Measurements from ENCODE around the gene TIMP4.
A peak's percentile ranks its signal among the peaks of the same experiment; 100 is the strongest.

TIMP4 gene

DNA sequence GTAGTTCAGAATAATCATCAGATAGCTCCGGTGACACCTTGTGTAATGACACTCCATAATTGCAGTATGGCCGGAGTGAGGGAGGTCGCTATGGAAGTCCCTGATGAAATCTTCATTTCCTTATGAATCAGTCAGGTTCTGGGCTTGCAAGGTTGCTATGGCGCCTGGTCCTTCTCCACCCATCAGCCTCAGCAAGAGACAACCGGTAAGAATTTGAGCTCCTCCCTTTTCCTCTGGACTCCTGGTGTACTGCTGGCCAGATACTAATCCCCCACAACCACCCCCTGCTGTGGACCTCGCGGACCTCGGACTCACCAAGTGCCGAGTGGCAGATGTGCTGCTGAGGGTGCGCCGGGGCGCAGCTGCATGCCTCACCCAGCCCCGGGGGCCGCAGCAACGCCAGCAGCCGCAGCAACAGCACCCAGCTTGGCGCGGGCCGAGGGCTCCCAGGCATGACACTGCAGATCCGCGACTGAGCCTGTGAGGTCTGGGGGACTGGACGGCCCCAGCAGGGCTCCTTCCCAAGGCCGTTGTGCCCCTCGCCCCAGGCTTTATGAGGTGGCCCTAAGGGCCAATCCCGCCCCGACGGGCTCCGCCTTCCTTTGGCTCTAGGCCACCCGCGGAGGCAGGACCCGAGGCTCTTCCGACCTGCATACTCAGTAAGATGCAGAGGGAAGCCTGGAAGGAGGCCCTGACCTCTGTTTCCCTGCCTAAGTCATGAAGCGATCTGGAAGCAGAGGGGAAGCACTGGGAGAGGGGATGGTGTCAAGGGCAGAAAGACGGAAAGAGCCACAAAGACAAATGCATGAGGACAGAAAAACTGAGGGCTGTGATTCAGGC lies at the start of gene TIMP4:
TIMP4 (minus strand) TSS at position 526 of the 840 bp plus-strand sequence; CDS start at position 454, 72 bp downstream.
- DNase-seq, result no peak

GRCh38 chr3:12205171-12205570 lies 46.5 kb upstream of the TIMP4 start:
- no peak for DNase-seq

- DNase-seq, result no peak
These were observed 43.1 kb upstream of the TIMP4 start for GRCh38 chr3:12201813-12202212.

- no peak for DNase-seq
These were observed 39.6 kb upstream of the TIMP4 start for GRCh38 chr3:12198301-12198700.

DNA sequence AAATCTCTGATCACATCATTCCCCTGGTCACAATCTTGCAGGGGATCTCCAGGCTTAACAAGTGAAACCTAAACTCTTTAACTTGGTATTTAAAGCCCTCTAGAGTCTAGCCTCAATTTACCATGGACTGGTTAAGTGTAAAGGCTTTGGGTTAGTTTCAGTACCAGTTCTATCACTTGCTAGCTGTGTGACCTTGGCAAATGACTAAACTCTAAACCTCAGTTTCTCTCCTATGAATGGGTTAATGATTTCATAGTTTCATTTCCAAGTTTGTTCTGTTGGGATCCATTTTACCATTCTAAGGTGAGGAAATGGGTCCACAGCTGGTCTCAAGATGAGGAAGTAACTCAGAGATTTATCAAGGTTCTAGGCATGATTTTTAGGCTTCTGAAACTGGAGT lies 38.8 kb upstream of the TIMP4 start:
- DNase-seq, result no peak

DNA sequence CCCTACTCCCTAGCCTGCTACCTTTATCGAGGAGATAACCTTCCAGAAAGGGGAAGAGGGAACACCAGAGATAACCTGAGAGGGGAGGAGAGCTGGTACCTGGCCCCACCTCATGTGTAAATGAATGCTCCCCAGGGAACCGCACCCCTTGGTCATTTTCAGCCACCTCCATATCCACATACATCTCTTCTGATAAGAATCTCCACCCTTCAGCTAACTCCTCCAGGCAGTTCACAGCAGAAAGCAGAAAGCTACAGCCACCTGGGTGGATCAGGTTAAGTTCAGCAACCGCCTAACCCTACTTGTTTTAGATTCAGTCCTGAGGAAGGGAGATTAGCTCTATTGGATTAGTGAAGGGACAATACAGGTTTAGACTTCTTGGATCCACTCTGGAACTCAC lies 38.0 kb upstream of the TIMP4 start:
- DNase-seq, result no peak

DNA sequence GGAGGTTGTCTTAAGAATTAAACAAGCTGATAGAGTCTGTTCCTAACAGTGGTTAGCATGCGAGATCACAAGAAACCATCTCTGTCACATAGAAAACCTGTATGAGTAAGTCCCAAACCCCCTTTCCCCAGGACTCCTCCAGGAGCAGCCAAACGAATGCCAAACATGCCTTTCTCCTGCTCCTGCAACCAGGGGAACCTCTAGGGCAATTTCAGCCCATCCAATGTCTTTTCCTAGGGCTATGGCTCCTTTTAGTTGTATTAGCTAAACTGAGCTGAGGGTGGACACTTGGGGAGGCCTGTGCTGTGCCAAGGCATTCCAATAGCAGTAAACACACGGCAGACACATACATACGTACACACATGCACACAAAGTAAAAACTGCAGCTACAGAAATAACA lies 36.5 kb upstream of the TIMP4 start:
- DNase-seq, result no peak

DNA sequence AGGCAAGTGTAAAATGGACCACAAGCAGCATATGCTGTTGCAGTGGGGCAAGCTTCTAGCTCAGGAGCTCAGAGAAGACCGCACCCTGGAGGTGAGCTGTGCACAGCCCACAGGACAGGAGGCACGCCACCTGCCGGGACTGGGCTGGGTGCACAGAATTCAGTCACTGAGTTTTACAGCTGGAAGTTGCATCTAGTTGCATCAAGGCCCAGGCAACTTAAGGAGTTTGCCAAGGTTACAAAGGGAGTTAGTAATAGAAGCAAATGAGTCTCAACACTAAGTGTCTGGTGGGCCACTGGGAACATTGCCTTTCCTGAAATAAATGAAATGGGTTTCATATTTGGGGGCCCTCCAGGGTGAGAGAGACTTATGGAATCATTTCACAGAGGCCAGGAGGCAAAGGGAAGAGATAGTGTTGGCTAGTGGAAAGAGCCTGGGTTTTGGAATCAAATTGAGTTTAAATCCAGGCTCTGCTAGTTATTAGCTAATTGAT lies 36.0 kb upstream of the TIMP4 start:
- no peak for DNase-seq

DNA sequence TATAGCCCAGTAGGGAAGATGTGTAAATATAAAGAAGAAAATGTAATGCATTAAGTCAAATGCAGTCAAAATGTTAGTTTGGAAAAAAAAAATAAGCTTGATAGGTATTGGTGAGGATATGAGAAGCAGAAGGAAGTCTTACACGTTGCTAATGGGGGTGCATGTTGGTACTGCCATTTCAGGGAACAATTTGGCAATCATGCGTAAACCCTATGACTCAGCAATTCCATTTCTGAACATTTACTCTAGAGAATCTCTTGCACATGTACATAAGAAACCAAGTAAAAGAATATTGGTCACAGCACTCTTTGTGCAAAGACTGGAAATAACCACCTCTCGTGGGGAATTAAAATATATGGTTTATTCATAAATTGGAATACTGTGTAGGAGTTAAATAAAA lies 35.5 kb upstream of the TIMP4 start:
- DNase-seq, result no peak

GRCh38 chr3:12193485-12194165 lies 34.9 kb upstream of the TIMP4 start:
- peak; percentile 24 for DNase-seq

GRCh38 chr3:12192655-12193484 lies 34.2 kb upstream of the TIMP4 start:
- no peak for DNase-seq

DNA sequence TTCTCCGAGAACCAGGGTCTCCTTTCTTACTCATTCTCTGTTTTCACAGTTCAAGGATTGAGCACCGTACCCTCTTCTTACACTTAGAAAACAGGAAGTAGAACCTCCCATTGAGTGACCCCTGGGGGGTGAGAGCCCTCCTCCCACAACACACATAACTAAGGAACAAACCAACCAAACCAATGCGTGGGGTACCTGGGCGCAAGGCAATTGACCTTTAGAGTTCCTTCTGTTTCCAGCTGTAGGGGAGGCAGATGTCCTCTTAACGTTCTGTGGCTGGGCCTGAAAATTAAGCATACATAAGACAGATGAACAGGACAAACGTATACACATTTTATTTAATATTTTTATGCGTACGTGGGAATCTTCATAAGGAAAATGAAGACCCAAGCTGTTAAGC lies 33.5 kb upstream of the TIMP4 start:
- DNase-seq, result no peak

GRCh38 chr3:12191559-12191958 lies 32.8 kb upstream of the TIMP4 start:
- no peak for DNase-seq

DNA sequence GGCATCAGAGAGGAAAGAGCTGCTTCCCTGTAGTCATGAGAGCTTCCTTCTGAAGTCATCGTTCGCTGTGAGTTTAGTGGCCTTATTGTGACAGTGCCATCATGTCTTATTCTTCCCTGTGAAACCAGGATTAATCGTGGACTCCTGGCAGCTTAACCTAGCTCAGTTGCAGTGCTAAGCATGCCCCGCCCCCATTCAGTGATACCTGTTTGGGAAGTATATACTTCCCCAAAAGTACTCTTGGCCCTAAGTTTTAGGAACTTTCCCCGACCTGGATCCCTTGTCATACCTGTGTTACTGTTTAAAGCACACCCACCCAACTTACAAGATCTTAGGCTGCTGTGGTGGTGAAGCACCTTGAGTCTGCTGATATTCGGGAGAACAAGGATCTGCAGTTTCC lies 32.1 kb upstream of the TIMP4 start:
- no peak for DNase-seq

DNA sequence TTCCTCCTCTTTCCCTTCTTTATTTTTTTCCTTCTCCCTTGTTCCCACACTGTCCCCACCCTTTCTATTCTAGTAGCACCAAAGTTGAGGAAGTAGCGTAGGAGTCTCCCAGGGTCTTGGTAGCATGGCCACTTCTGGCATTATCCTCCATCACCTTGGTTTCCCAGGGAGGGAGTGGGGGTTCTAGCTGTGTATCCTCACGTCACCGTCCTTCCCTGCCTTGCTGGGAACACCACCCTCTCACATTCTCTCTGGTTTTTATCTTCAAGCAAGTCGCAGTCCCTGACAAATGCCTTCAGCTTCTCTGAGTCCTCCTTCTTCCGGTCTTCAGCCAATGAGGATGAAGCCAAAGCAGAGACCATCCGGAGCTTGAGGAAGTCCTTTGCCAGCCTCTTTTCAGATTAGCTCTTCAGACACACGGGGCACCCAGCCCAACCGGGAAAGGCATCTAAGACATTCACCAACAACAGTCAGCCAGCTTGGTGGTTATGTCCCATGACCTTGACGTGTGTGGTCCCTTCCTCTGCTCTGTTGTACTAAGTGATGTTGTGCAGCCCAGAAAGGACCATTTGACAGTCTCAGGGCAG lies 31.6 kb upstream of the TIMP4 start:
- no peak for DNase-seq

DNA sequence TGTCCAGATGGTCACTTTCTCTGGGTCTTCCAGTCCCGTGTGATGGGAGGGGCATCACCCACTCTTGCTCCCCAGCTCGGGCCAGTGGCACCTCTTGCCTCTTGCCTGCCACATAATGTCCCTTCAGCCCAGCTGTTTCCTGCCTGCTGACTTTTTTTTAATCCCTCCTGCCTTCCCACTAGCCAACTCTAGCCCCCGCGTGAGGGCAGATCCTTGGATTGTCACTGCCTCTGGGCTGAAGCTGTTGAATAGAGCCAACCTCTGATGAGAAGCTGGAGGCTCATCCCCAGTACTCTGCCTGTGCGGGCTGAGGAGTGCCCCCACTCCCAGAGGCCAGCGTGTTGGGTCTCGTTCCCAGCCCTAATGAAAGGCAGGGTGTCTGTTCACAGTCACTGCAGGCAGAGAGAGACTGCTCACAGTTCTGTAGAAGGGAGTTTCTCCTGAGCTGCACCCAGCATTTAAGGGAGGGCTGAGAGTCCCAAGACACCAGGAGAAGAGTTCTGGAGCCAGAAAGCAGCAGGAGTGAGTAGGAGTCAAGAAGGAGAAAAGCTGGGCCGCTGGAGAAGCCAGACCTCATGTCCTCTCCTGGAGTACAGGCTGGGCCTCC lies 30.1 kb upstream of the TIMP4 start:
- DNase-seq, result no peak

DNA sequence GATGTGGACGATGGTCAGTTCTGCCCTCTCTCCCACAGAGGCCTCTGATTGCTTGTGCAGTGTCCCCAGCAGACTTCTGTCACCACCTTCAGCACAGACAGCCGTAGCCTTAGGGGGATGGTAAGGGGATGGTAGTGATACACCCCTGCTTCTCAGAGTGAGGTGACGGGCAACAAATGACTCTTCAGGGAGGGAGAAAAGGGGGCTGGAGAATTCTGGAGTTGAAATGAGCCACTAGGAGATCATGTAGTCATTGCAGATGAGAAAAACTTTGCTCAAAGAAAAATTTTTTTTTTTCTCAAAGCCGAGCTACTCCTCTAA lies 29.6 kb upstream of the TIMP4 start:
- DNase-seq, result no peak

GRCh38 chr3:12187448-12188327 lies 29.0 kb upstream of the TIMP4 start:
- no peak for DNase-seq

- DNase-seq, result no peak
These were observed 28.0 kb upstream of the TIMP4 start for GRCh38 chr3:12186515-12187286.

GRCh38 chr3:12186046-12186445 lies 27.3 kb upstream of the TIMP4 start:
- DNase-seq, result no peak

Measured in GOT3 (cell line).